SH-SY5Y (cell line): ENCODE results near the gene PLEKHF1.

Source experiments
- GATA2 ChIP-seq: IDR thresholded peaks from 2 replicates; pipeline ENCODE4 v1.6.1; 2011; ENCODE audit warnings: mild to moderate bottlenecking, low read depth, low read length
- GATA3 ChIP-seq: IDR thresholded peaks from 2 replicates; pipeline ENCODE4 v1.6.1; 2011; ENCODE audit warnings: low read depth, mild to moderate bottlenecking, low read length, moderate library complexity

Gene PLEKHF1

GRCh38 chr19:29650772-29651387, 14.4 kb upstream of the PLEKHF1 start:
- TF ChIP-seq GATA3 (no peak), GATA2 (no peak)

GRCh38 chr19:29651622-29652394, 13.5 kb upstream of the PLEKHF1 start:
- TF ChIP-seq GATA2, result no peak
- no peak for TF ChIP-seq GATA3

- TF ChIP-seq GATA3, result no peak
- no peak for TF ChIP-seq GATA2
Measured at GRCh38 chr19:29653398-29653797, 11.9 kb upstream of the PLEKHF1 start.

DNA sequence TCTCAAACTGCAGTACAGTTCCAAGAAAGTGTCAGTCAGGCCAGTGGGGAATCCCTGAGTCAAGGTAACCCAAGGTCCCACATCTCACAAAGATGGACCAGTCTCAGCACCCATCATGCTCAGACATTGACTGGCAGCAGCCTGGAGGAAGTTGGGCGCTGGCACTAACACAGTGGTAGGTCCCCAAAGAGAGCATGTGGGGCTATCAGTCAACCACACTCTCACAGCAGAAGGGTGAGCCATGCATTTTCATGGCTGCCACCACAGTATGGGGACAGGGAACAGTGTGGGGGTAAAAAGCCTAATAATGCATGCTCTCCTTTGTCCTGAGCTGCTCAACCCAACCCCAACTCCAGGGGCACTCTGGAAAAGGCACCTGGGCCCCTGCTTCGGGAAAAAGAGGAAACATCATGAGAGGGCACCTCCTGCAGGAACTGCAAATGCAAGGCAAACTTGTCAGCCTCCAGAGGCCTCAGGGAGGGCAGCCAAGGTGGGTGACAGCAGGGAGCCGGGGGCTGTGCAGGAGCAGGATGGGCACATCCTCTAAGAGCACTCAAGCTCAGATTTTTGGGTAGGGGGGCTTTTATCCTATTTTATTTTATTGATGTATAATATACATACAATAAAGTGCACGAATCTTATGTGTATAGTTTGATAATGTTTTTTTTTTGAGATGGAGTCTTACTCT, 9.5 kb upstream of the PLEKHF1 start:
- TF ChIP-seq GATA3 (no peak), GATA2 (no peak)

- TF ChIP-seq GATA3 (no peak), GATA2 (no peak)
Measured at GRCh38 chr19:29658221-29658991, 6.9 kb upstream of the PLEKHF1 start.

GRCh38 chr19:29660835-29661234, 4.4 kb upstream of the PLEKHF1 start:
- no peak for TF ChIP-seq GATA3
- TF ChIP-seq GATA2, result no peak

- no peak for TF ChIP-seq GATA2
Measured at GRCh38 chr19:29662278-29662603, 3.0 kb upstream of the PLEKHF1 start.

GRCh38 chr19:29662604-29663404, 2.5 kb upstream of the PLEKHF1 start:
- TF ChIP-seq GATA3 (no peak), GATA2 (no peak)

DNA sequence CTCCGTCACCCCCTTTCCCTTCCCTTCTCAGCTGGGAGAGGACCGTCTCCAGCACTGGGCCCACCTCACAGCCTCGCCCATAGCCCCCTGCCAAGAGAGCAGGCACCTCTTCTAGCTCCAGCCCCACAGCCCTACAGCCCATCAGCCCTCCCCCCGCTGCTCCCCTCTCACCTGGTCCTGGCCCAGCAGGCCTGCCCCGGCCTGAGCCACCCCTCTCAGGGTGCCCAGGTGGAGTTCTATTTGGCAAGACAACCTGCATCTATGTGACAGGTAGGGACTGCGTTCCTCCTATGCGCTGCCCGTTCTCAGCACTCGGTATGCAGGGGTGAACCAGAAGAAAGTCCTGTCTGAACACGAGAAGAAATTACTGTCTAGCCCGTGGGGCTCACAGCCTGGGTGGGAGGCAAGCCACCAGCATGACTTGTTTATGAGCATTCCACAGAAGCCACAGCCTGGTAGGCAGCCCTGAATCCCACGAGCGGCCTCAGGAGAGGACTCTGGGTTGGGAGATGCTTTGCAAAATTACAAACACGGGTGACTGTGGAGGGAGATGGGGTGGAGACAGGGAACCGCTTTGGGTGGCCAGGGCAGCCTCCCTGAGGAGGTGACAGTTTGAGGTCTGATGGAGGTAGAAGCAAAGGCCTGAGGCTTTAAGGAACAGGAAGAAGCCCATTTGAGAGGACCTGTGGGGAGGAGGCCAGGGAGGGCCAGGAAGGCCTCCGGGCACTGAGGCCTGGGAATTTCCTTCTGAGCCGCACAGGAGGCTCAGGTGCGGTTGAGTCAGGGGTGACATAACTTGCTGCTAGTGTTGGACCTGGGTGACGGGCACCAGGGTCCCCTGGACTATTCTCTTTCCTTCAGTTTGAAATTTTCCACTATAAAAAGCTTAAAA, 1.2 kb upstream of the PLEKHF1 start:
- no peak for TF ChIP-seq GATA3
- TF ChIP-seq GATA2, result no peak

GRCh38 chr19:29664753-29665214, 477 bp upstream of the PLEKHF1 start:
- no peak for TF ChIP-seq GATA3
- no peak for TF ChIP-seq GATA2

DNA sequence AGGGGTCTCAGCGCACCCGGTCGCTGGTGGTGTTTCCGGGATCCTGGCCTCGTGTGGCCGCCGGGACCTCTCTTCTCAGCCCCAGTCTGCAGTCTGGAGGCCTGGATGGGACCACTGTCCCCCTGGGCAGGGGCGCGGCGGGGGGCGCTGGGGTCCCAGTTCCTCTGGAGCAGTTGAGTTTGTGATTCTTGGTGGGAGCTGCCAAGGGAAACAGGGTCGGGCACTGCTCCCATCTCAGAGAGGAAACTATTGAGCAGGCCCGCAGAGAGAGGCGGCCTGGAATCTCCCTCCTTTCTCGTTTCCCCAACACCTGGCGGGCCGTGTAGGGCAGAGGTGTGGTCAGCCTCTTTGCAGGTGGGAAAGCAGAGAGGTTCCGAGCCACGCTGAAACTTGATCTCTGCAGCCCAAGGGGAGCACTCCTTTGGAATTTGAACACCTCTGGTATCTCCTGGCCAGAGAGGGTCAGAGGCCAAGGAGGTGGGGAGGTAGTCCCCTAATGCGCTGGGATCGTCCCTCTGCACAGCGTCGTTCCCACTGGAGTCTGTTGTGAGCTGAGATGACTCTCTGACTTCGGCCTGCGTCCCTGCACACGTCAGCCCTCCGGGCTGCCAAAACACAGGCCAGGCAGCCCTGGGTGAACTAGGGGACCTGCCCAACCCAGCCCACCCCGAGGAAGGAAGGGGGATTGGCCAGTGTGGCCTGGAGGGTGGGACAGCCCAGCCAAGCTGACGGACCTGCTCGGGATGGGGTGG, 741 bp downstream of the PLEKHF1 start:
- TF ChIP-seq GATA2 (no peak), GATA3 (no peak)

DNA sequence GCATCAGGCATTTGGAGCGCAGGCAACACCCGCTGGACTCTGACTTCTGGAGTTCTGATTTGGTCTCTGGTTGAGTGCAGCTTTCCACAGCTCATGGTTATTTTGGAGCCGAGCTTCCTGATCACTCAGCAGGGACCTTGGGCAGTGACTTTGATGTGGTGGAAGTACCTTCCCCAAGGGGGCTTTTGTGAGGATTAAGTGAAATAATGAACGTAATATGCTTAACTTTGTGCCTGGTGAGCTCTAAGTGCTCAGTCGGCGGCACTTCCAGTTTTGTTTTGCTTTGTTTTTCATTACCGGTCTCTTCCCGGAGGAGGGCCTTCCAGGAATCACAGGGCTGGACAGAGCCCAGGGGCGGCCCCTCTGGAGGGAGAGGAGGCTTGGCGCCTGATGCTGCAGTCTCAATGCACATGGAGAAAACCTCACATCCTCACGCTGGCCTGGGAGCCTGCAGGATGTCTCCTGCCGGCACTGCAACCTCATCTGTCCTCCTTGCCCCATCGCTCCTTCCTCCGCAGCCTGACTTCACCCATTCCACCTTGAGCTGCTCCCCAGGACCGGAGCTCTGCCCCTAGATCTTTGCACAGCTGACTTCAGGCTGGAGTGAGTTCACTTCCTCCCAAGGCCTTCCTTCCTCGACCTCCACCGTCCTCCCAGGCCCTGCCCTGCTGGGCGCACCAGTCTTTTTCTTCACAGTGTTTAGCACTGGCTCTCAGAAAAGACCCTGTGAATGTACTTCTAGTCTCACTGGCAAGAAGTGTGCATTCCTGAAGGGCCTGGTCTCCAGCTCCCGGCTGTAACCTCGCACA, 1.5 kb downstream of the PLEKHF1 start:
- no peak for TF ChIP-seq GATA2
- no peak for TF ChIP-seq GATA3
